LNCAP (cell line): ENCODE results near the gene TEC.

ENCODE experiments used
- TF ChIP-seq, protein P1 (sequence below): fragments of 450-650 bp; IDR thresholded peaks from 2 replicates; pipeline ENCODE4 v1.5.1; 2017; ENCODE audit warnings: mild to moderate bottlenecking

Gene TEC

DNA sequence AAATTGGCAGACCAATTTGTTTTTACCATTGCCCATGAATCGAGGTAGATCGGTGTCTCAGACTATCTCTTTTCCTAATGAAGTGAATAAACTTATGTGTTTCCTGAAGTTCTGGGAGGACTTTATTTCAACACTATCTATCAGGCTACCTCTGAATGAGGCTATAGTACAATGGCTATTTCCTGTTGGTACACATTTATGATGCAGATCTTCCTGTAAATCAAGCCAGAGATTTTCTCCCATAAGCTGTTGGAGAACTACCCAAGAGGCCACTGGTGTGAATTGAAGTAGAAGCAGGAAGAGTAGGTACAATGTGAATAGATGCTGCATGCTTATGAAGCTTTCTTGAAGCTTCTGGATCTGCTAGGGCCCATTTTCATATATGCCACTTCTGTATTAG lies 151.6 kb downstream of the TEC start:
- TF ChIP-seq, protein P1, sequence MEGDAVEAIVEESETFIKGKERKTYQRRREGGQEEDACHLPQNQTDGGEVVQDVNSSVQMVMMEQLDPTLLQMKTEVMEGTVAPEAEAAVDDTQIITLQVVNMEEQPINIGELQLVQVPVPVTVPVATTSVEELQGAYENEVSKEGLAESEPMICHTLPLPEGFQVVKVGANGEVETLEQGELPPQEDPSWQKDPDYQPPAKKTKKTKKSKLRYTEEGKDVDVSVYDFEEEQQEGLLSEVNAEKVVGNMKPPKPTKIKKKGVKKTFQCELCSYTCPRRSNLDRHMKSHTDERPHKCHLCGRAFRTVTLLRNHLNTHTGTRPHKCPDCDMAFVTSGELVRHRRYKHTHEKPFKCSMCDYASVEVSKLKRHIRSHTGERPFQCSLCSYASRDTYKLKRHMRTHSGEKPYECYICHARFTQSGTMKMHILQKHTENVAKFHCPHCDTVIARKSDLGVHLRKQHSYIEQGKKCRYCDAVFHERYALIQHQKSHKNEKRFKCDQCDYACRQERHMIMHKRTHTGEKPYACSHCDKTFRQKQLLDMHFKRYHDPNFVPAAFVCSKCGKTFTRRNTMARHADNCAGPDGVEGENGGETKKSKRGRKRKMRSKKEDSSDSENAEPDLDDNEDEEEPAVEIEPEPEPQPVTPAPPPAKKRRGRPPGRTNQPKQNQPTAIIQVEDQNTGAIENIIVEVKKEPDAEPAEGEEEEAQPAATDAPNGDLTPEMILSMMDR: no peak

DNA sequence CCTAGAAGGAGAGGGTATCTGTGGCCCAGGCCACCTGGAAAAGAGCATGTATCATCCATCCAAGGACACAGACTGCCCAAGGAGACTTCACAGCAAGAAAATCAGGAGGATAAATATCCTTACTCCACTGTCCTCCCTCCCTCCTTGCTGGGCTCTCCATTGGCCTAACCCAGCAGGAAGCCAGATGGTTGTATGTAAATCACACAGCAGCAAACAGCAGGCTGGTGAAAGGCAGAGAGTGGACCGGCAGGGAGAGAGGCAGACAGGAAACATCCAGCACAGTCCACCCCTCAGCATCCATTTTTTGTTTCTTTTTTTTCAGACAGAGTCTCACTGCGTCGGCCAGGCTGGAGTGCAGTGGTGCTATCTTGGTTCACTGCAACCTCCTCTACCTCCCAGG lies 153.1 kb downstream of the TEC start:
- TF ChIP-seq, protein P1: no peak

- TF ChIP-seq, protein P1: no peak
These were observed 155.2 kb downstream of the TEC start for GRCh38 chr4:48114412-48114811.

- TF ChIP-seq, protein P1: no peak
These were observed 157.5 kb downstream of the TEC start for GRCh38 chr4:48112017-48112667.

DNA sequence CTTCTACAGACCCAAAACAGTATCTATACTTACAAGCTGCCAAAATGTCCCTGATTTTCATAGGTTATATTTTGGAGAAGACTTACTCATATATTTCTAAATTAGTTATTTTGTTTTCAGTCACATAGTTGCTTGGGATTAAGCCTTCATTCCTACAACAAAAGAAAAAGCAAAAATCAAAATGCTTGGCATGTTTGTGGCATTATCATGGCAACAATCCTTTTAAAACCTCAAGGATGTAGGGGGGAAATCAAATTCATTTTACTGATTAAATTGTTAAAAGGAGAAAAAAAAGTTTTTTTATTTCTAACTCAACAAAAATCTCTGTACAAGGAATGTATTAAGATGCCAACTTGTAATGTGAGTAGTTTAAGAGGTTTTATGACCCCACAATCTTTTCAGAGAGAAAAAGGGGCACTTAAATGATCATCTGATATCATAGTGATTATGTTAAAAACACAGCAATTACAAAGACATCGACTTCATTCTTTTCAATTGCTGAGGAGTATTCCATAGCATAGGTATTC lies 159.1 kb downstream of the TEC start:
- TF ChIP-seq, protein P1: no peak

- TF ChIP-seq, protein P1: peak; percentile 73
These were observed 160.0 kb downstream of the TEC start for GRCh38 chr4:48109413-48110263.

DNA sequence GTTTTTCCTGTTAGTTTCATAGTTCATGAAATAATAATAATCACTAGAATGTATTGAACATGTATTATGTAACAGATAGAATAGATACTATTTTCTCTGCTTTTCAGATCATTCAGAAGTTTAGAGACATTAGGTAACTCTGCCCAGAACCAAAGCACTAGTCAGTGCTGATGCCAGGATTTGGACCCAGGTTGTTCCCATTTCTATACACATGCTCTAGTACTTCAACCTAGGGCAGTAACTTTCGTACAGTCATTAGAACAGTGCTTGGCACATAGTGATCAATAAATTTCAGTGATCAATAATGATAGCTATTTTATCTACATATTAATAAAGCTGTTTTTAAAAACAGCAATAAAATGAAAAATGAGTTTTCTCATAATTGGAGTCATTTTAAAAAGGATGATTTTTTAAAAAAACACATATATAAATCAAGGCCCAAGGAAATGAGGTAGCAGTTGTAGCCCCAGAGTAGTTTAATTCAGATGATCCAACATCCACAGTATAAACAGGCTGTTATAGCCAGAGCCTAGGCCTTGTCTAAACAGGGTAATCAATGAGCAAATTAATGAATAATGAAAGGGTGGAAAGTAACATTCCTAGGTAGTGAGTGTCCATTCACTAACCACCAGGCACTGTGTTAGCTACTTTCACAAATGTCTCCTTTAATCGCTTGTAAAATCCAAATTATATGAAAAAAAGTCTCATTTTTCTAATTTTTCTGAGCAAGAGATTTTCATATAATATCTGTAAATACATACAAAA lies 161.1 kb downstream of the TEC start:
- TF ChIP-seq, protein P1: no peak
